Measurements from ENCODE around the gene HDGFL2.

Gene HDGFL2

DNA sequence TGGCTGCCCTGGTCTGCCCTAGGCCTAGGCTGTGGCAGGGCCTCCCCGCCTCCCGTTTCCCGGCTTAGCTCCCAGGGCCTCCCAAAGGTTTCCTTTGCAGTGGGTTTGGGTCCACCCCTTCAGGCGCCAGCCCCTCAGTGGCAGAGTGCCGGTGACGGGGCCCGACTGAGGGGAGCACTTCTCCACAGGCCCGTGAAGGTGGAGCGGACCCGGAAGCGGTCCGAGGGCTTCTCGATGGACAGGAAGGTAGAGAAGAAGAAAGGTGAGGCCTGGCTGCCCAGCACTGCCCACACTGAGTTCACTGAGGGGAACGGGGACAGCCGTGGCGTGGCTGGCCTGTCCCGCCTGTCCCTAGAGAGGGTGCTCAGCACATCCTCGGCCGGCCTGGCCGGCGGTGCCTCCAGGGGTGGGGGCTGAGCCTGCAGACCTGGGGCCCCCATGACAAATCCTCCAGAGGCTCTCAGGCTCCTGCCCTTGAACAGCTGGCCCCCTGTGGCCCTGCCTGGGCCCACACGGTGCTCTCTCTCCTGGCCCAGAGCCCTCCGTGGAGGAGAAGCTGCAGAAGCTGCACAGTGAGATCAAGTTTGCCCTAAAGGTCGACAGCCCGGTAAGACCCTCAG, 25.8 kb downstream of the HDGFL2 start:
- DNase-seq (ENCODE audit: low read depth, low spot score): no peak

DNA sequence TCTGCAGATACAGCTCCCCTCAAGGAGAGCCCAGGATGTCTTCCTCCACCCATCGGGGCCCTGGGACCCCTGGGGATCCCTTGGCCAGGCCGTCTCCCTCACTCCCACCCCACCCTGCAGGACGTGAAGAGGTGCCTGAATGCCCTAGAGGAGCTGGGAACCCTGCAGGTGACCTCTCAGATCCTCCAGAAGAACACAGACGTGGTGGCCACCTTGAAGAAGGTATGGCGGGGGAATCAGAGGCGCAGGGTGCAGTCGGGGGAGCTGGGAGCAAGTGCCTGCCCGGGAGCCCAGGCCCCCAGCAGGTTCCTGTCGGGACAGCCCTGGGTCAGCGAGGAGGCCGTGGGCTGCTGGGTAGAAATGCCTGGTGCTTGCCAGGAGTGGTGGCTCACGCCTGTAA, 26.6 kb downstream of the HDGFL2 start:
- no peak for DNase-seq (ENCODE audit: low read depth, low spot score)

DNA sequence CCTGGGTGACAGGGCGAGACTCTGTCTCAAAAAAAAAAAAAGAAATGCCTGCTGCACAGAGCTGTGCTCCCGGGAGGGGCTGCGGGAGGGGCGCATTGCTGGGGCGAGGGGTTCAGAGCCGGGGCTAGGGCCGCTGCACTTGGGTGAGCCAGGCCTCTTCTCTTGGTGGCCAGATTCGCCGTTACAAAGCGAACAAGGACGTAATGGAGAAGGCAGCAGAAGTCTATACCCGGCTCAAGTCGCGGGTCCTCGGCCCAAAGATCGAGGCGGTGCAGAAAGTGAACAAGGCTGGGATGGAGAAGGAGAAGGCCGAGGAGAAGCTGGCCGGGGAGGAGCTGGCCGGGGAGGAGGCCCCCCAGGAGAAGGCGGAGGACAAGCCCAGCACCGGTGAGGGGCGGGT, 27.2 kb downstream of the HDGFL2 start:
- DNase-seq (ENCODE audit: low read depth, low spot score): no peak

DNA sequence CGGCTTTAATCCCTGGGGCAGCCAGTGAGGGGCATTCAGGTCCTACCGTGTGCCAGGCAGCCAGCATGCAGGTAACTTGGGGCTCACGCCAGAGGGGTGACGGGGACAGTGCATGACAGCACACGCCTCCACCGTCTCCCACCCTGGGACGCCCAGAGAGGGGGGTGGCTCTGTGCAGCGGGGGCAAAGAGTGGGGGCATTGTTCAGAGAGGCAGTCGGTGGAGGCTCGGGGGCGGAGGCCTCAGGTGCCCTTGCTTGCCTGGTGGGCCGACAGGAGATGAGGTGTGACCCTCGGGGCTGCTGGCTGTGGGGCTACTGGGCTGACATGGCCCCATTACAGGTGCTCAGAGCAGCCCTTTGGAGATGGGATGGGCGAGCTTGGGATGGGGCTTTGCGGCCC, 27.8 kb downstream of the HDGFL2 start:
- DNase-seq (ENCODE audit: low read depth, low spot score): no peak

DNA sequence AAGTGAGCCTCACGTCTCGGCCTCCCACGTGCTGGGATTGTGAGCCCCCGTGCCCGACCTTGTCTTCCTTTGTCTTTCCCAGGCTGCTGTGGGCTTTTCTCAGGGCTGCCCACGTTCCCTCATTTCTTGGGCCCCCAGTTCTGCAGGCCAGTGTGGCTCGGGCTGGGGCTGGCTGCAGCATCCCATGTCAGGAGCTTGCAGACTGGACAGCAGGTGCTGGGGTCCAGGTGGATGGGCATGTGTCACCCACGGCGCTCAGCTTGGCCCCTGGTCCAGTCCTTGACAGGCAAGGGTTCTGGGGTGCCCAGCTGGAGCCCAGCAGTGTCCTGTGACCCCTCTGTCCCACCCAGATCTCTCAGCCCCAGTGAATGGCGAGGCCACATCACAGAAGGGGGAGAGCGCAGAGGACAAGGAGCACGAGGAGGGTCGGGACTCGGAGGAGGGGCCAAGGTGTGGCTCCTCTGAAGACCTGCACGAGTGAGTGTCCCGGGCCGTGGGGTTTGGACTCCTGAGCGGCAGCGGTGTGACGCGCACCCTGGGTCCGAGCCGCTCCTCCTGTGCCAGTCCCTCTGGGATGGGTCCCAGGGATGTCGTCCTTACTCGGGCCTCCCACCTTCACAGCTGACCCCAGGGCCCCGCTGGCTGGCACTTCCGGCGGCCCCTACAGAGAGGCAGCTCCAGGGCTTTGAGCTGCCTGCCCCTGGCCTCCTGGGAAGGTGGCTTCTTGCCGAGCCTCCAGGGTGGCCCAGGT, 28.9 kb downstream of the HDGFL2 start:
- DNase-seq (ENCODE audit: low read depth, low spot score): no peak

DNA sequence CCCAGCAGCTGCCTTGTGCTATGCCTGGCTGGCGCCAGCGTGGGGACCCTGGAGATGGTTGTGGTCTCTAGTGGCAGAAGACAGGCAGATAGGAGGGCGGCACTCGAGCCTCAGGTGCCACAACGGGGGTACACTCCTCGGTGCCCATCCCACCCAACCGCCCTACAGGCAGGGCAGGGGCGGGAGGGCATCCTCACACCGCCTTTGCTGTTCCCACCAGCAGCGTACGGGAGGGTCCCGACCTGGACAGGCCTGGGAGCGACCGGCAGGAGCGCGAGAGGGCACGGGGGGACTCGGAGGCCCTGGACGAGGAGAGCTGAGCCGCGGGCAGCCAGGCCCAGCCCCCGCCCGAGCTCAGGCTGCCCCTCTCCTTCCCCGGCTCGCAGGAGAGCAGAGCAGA, 29.6 kb downstream of the HDGFL2 start:
- DNase-seq (ENCODE audit: low read depth, low spot score): no peak

DNA sequence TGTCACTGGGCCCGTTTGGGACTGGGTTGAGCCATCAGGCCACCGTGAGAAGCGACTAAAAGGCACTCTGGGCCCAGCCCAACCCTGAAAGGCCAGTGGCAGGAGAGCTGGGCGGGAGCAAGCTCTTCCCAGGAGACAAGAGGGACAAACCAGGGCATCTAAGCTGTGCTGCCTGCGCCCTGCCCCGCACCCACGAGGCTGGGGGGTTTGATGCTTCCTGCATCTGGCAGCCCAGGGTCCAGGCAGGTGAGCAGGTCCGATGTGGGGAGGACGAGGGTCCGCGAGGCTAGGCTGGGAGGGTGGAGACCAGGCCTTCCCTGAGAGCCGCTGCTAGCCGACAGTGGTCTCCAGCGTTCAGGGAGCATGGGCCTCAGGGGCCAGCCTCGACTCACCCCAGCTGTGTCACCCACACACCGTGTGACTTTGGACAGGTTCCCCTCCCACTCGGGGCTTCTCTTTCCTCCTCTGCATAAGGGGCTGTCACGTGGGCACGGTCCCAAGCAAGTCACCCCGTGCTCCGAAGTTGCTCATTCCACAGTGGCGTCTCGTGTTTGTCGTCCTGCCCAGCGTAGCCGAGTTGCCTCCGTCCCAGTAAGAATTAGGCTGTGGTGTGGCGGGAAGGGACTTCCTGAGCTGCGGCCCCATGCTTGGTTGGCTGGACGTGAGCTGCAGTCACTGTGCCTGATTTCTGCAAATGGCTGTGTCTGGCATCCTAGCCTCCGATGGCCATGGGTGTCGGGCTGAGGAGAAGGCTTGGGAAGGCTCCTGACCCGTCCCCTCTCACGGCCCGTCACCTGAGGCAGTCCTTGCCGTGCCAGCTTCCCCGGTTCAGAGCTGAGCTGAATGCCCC, 30.4 kb downstream of the HDGFL2 start:
- no peak for DNase-seq (ENCODE audit: low read depth, low spot score)

DNA sequence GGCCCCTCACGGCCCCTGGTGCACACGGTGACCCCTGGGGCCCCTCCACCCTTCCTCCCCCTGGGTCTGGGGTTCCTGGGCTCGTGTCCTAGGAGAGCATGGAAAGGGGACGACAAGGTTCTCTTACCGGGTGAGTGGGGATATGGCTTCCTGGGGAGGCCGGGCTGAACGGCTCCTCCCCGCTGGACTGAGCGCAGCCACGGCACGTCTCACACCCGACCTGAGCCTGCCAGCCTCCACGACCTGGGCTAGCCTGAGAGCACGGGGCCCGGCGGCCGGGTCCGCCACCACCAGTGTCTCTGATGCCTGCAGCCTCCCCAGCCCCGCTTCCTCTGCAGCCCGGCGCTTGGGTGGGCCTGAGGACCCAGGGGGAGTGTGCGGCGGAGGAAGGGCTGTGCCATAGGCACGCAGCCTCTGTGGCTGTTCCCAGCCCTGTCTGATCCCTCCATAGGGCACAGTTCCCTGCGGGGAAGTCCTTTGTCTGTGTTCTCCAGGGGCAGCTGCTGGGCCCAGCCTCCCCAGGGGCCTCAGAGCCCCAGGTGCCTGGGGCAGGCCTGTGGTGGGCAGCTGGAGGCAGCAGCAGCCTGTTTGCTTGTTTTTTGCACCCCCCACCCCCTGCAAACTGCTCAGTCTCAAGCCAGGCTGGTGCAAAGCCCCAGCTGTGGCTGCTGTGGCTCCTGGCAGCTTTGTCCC, 31.2 kb downstream of the HDGFL2 start:
- no peak for DNase-seq (ENCODE audit: low read depth, low spot score)

DNA sequence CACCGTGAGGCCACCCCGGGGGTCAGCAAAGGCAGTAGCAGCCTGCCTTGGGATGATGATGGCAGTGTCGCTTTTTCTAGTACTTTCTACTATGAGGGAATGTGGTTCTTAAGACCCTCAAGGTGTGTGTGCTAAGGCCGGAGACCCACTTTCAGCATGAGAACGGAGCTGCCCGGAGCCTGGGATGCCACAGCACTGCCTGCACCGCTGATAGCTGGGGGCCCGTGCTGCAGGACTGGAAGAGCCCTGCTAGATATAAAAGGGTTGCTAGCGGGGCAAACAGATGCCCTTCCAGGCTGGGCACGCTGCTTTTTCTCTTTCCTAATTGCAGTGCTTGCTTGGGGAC, 31.7 kb downstream of the HDGFL2 start:
- DNase-seq (ENCODE audit: low read depth, low spot score): no peak

DNA sequence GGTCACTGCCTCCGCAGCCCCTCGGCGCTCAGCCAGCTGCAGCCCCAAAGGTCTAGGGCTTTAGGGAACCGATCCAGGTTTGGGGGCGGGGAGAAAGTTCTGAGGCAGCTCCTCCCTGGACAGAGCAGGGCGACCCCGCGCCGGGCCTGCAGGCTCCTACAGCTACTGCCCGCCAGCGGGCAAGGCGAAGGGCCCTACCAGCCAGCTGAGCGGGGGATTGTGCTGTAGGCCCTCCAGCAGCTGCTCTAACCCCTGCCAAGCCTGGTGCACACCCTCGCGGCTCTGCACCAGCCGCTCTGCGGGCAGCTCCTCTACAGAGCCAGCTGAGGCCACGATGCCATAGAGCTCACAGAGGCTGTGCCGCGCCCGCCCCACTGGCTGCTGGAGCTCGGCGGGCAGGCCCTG, 32.2 kb downstream of the HDGFL2 start:
- DNase-seq (ENCODE audit: low read depth, low spot score): no peak

DNA sequence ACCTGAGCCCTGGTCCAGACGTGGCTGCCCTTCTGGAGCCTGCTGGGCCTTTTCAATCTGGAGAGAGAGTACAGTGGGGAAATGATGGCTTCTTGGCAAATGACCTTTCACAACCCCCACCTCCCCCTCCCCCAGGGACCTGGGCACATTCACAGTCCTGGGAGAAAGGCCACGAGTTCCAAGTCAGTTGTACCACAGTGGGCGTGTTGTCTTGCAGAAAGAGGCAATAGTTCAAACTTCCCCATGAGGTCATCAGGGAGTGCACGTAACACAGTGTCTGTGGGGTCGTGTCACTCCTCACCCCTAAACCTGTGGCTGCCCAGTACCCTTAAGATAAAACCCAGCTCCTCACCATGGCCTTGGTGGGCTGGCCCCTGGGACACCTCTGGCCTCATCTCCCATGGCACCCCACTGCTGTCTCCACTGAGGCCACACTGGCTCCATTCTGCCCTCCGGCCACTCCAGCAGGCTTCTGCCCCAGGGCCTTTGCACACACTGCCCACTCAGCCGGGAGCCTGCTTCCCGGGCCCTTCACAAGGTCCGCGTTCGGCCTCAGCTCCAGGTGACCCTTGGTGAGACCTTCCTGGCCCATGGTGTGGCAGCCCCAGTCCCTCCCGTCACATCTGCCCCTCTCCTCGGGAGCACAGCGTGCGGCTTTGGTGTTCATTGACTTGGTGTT, 32.9 kb downstream of the HDGFL2 start:
- no peak for DNase-seq (ENCODE audit: low read depth, low spot score)

DNA sequence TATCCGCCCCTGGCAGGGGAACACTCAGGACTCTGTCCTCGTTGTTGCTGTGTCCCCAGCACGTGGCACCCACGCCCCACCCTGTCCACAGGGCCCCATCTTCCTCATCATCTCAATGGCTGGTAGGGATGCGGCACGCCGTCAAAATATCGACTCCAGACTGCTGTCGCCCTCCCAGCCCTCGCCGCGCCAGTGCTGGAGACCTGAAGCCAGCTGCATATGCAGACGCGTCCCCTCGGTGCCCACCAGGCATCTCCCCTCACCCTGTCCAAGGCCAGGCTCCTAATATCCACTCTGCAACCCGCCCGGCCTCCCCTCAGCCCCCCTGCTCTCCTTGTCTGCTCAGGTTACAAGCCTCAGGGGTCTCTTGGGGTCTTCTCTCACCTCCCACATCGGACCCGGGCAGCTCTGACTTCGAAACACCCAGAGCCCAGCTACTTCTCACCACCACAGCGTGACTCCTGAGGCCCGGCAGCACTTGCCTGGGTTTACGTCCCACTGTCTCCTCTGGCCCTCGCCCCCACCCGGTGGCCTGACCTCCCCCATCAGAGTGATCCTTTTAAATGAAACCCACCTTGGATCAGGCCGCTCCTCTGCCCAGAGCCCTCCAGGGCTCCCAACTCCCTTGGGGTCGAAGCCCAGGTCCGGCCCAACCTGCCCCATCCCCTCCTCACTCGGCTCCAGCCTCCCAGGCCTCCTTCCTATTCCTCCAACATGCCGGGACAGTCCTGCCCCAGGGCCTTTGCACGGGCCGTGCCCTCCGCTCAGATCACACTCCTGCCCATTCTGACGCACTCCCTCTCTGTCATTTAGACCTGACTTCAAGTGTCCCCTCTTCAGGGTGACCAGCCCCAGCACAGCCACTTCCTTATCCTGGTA, 33.7 kb downstream of the HDGFL2 start:
- no peak for DNase-seq (ENCODE audit: low read depth, low spot score)

DNA sequence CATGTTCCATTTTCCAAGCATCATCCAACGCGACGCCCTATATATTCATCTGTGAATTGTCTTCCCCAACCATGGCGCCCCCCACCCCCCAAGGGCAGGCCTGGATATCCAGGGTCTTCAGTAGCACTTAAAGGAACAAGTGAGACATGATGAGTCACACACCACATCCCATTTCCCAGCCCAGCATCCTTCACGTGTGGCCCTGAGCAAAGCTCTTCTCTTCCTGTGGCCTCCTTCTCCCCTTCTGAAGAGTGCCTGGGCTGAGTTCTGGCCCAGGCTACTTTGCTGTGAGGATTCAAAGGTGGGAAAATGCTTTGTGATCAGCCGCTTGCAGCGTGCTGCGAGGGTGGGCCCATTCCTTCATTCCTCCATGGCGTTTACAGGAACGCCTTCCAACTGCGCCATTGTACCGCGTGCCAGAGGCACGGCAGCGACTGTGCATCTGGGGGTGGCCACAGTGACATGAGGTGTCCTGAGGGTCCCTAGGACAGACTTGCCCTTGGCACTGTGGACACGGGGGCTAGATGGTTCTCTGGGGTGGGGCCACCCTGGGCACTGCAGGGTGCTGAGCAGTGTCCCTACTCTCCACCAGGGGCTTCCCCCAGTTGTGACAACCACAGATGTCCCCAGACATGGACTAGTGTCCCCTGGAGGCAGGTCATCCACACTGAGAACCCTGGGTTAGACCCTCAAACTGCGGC, 34.5 kb downstream of the HDGFL2 start:
- no peak for DNase-seq (ENCODE audit: low read depth, low spot score)

DNA sequence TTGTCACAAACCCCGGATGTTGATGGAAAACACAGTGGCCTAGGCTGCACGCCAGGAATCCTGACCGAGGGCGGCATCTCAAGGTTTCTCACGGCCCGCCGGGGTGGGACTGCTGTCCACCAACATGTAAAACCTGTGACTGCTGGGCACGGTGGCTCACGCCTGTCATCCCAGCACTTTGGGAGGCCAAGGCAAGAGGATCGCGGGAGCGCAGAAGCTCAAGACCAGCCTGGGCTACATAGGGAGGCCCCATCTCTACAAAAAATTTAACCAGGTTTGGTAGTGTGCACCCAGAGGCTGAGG, 35.0 kb downstream of the HDGFL2 start:
- no peak for DNase-seq (ENCODE audit: low read depth, low spot score)

DNA sequence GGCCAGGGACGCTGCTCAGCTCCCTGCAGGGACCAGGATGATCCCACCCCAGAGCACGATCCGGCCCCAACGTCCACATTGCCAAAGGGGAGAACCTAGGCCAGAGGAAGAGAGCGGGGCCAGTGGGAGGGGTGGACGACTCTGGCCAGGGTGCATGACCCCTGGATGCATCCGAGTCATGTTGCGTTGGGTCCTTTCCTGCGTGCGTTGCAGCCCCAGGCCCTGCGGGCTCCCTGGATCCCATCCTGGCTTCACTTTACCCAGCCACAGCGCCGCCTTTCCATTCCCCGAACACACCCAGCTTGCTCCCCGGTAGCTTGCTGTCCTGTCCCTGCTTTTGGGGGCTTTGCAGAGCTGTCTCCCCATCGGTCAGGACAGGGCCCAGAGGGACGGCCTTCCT, 35.7 kb downstream of the HDGFL2 start:
- no peak for DNase-seq (ENCODE audit: low read depth, low spot score)

DNA sequence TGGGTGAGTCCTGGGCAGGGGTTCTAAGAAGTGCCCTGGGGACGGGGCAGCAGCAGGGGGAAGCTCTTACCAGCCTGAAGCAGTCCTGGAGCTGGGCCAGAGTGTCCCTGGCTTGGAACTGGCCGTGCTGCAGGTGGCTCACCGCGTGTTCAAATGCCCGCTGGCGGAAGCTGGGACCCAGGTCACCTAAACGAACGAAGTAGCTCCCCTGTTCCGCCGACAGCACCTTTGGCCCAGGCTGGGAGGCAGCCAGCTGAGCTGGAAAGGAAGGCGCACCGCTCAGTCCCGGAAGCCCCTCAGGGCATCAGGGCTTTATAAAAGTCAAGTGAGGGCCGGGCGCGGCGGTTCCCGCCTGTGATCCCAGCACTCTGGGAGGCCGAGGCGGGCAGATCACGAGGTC, 36.6 kb downstream of the HDGFL2 start:
- DNase-seq (ENCODE audit: low read depth, low spot score): no peak

DNA sequence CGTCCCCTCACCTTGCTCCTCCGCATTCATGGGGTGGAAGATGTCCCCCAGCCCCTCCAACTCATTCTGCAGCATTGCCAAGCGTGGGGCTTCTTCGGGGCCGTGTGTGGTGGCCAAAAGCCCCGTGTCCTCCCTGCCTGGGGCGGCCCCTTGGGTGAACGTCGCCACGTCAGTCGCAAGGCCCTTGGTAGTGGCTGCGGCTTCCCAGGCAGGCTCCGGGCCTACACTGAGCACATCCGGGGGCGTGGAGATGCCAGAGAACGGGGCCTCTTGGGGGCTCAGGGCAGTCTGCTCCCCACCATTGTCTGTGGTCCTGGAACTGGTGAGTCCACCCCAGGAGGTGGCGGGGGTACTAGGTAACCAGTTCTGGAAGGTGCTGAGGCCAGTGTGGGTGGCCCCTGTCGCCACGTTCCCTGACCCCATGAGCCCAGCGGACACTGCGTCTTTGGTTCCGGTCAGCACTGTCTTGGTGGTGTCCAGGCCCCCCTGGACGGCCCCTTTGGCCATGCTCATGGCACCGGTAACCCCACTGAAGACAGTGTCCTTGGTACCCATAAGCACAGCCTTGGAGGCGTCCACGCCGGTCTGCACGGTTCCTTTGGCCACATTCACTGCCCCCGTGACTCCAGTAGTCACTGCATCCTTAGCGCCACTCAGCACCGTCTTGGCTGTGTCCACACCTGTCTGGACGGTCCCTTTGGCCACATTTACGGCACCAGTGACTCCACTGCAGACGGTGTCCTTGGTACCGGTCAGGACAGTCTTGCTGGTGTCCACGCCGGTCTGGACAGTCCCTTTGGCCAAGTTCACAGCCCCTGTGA, 38.5 kb downstream of the HDGFL2 start:
- DNase-seq (ENCODE audit: low read depth, low spot score): no peak

DNA sequence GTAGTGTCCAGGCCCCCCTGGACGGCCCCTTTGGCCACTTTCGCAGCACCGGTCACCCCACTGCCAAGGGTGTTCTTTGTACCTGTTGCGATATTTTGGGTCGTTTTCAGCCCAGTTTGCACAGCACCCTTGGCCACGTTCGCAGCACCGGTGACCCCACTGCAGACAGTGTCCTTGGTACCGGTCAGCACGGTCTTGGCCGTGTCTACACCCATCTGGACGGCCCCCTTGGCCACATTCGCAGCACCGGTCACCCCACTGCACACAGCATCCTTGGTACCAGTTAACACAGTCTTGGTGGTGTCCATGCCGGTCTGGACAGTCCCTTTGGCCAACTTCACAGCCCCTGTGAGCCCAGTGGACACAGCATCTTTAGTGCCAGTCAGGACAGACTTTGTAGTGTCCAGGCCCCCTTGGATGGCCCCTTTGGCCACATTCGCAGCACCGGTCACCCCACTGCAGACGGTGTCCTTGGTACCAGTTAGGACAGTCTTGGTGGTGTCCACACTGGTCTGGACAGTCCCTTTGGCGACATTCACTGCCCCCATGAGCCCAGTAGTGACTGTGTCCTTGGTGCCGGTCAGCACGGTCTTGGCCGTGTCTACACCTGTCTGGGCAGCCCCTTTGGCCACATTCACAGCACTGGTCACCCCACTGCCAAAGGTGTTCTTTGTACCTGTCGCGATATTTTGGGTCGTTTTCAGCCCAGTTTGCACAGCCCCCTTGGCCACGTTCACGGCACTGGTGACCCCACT, 39.4 kb downstream of the HDGFL2 start:
- DNase-seq (ENCODE audit: low read depth, low spot score): no peak

DNA sequence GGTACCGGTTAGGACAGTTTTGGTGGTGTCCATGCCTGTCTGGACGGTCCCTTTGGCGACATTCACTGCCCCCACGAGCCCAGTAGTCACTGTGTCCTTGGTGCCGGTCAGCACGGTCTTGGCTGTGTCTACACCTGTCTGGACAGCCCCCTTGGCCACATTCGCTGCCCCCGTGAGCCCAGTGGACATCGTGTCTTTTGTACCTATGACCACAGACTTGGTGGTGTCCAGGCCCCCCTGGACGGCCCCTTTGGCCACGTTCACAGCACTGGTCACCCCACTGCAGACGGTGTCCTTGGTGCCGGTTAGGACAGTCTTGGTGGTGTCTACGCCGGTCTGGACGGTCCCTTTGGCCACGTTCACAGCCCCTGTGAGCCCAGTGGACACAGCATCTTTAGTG, 40.0 kb downstream of the HDGFL2 start:
- no peak for DNase-seq (ENCODE audit: low read depth, low spot score)
